ENCODE data around the gene MAPK4.

Gene MAPK4

DNA sequence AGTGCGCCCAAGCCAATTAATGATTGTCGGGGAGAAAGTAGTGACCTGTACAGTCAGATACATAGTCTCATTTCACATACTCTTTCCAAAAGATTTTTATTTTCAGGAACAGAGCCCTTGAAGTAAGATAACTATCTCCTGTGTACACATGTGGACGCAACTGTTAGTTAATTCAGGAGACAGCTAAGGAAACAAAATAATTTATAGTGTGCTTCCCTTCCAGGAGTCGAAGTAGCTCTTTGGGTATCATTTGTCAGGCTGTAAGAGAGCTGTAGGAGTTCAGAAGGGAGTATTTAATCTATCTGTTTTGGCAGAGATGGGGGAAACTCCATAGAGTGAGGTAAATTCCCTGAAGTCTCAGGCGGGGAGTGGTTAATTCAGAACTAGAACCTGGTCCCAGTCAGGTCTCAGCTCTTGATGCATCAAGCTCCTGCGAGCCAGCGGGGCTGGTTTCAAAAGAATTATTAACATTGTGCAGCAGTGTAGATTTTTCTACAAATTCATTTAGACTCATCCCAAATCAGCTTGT, 63.0 kb downstream of the MAPK4 start:
- no peak for DNase-seq (ENCODE audit: low read depth in 4 of 4, low spot score in 1 of 4)

GRCh38 chr18:50623694-50624352, 63.9 kb downstream of the MAPK4 start:
- no peak for DNase-seq (ENCODE audit: low read depth in 4 of 4, low spot score in 1 of 4)

GRCh38 chr18:50624981-50625380, 65.1 kb downstream of the MAPK4 start:
- no peak for DNase-seq (ENCODE audit: low read depth in 4 of 4, low spot score in 1 of 4)

GRCh38 chr18:50626317-50626716, 66.4 kb downstream of the MAPK4 start:
- no peak for DNase-seq (ENCODE audit: low read depth in 4 of 4, low spot score in 1 of 4)

DNA sequence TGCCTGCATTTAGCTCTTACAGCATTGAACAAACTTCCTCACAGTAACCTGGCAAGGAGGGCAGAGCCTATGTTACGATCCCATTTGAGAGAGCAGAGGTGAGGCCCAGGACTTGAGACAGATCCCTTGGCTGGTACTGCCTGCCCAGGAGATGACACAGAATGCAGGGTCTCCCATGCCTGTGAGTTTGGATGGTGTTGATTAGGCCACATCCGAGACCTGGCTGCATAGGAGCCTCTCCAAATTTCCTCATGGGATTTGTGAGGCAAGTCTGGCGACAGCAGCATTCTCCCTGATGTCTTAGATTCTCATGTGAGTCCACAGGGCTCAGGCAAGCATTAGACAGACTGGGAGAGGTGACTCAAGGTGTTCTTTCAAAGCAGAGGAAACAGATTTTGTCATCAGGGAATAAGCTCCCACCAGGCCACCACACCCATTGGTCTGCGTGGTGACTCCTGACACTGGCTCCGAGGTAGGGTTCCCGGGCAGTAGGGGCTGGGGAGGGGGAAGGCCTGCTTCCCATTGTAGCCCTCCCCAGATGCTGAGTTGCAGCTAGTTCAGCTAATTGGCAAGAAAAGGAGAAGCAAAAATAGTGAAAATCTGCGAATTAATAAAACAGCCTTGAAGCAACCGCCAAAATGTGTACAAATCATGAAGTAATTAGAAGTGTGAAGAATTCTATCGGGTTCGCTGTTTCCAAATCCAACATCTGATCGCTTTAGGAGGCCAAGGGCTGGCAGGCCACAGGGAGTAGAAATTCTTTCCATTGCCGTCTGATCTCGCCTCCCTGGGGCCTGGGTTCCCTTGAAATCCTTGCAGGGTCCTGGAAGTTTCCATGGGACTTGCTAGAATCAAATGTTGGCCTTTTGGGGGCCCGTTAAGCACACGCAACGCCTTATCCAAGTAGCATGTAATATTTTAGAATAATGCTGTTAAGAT, 68.0 kb downstream of the MAPK4 start:
- DNase-seq (ENCODE audit: low read depth in 4 of 4, low spot score in 1 of 4) = no peak

GRCh38 chr18:50628533-50628905, 68.6 kb downstream of the MAPK4 start:
- no peak for DNase-seq (ENCODE audit: low read depth in 4 of 4, low spot score in 1 of 4)

DNA sequence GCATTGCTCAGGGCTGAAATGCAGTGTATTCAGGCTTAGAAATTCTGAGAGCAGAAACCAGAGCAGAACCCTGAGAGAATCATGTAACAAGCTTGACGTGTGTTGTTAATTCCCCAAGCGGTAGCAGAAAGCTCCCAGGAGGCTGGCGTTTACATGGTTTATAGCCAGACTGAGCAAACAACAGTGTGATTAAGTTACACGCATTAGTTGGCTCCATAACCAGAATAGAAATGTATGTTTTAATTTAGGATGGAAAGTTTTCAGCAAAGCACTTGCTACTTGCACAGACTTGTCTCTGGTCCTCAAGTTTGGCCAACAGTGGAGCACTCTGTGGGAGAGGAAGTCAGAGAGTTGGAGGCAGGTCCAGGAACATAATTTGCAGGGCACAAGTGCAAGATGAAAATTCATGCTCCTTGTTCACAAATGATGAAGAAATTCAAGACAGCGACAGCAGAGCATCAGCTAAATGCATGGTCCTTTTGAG, 69.3 kb downstream of the MAPK4 start:
- no peak for DNase-seq (ENCODE audit: low read depth in 4 of 4, low spot score in 1 of 4)

GRCh38 chr18:50630895-50631294, 71.0 kb downstream of the MAPK4 start:
- DNase-seq (ENCODE audit: low read depth in 4 of 4, low spot score in 1 of 4) = no peak

GRCh38 chr18:50632895-50633515, 73.1 kb downstream of the MAPK4 start:
- DNase-seq (ENCODE audit: low read depth in 4 of 4, low spot score in 1 of 4) = no peak

- no peak for DNase-seq (ENCODE audit: low read depth in 4 of 4, low spot score in 1 of 4)
These were observed 74.1 kb downstream of the MAPK4 start for GRCh38 chr18:50633992-50634391.

DNA sequence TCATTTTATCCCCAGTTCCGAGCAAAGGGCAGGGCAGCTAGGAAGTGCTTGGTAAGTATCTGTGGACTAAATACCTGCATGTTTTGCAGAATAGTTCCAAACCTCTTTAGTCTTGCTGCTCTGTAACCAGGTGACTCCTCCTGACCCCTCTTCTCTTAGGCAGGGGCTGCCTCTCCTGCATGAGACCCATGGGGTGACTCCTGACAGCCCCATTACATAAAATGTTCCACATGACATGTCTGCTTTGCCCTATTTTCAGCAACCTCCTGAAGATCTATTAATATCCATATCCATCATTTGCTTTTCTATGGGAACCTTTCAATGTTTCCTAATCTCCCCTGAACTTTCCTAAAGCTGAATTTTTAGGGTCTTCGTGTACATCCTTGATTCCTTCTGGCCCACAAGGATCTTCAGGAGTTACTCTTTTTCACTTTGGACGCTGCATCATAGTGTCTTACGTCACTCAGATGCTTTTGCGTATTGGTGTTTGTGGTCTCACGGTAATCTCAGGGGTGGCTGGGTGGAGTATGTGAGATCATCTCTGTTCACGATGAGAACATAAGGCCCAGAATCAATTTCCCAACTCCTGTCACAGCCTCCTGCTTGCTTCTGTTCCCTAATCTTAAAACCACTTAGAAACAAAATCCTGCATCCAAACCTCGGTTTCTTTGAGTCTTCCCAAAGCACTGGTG, 76.6 kb downstream of the MAPK4 start:
- DNase-seq (ENCODE audit: low read depth in 4 of 4, low spot score in 1 of 4) = no peak

- DNase-seq (ENCODE audit: low read depth in 4 of 4, low spot score in 1 of 4) = no peak
These were observed 78.4 kb downstream of the MAPK4 start for GRCh38 chr18:50638016-50638883.

DNA sequence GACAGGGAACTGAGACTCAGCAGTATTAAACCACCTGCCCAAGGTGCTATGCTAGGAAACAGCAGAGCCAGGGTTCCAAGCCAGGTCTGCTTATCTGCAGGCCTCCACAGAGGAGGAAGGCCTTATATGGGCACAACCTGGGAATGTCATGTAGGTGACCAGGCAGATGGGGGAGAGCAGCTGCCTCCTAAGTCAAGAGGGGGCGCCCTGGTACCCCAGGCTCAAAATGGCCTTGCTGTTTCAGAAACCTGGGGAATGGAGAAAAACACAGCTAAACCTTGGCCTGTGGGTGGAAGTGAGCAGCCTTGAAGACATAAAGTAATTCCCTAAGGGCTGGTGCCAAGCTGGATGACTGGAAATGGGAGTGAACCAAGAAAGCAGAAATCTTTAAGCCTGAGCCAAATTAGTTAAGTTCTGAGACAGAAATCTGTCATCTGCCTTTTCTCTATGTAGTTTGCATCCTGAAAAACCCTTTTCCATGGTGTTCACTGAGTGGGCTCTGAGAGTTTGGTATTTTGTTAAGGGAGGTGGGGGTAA, 79.1 kb downstream of the MAPK4 start:
- DNase-seq (ENCODE audit: low read depth in 4 of 4, low spot score in 1 of 4) = no peak

- no peak for DNase-seq (ENCODE audit: low read depth in 4 of 4, low spot score in 1 of 4)
These were observed 79.8 kb downstream of the MAPK4 start for GRCh38 chr18:50639711-50640110.

- no peak for DNase-seq (ENCODE audit: low read depth in 4 of 4, low spot score in 1 of 4)
These were observed 82.6 kb downstream of the MAPK4 start for GRCh38 chr18:50642439-50642838.

- DNase-seq (ENCODE audit: low read depth in 4 of 4, low spot score in 1 of 4) = no peak
These were observed 84.3 kb downstream of the MAPK4 start for GRCh38 chr18:50644146-50644545.

DNA sequence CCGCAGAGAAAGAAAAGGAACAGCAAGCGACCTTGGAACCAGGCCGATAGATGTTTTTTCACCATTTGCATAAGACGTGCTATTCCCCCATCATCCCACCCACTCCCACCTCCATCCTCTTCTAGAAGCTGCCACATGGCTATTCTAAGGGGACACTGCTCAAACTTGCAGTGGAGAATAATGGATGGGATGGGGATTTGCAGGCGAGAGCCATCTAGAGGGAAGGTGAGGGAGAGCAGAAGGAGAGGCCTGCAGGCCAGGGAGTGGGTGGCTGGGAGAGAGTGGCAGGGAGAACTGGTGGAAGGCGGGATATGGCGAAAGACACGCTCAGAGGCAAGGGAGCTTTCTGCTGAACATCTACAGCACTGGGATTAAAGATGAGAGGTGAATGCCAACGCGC, 84.9 kb downstream of the MAPK4 start:
- DNase-seq (ENCODE audit: low read depth in 4 of 4, low spot score in 1 of 4) = no peak

GRCh38 chr18:50647237-50647636, 87.3 kb downstream of the MAPK4 start:
- no peak for DNase-seq (ENCODE audit: low read depth in 4 of 4, low spot score in 1 of 4)

DNA sequence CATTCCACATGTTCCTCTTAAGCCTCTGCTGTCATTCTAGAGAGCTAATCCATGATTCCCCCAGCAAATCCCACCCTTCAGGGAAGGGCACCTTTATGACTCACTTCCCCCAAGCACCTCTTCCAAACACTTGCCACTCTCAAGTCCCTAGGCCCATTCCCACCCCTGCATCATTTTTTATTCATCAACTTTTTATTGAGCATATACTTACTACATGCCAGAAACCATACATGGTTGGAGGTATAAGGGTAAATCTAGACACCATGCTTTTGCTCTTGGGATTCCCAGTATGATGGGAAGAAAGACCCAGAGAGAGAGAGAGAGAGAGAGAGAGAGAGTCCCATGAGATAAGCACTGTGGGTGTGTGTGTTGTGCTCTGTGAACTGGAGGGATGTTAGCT, 87.9 kb downstream of the MAPK4 start:
- no peak for DNase-seq (ENCODE audit: low read depth in 4 of 4, low spot score in 1 of 4)

DNA sequence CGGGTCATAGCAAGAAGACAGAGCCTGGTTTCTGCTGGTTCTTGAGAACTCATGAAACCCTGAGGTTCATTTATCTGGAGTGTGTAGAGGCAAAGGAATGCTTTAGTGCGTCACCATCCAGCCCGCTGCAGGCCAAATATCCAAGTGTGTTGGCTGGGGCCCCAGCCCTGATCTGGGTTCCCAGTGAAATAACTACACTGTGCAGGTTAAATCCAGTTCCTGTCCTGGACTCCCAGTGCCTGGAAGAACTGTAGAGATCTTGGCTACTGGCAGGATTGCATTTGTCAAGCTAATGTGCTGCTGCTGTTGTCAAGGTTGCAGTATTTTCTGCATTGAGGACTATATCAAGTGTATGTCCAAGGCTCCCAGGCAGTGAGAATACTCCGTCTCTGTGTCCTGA, 89.9 kb downstream of the MAPK4 start:
- no peak for DNase-seq (ENCODE audit: low read depth in 4 of 4, low spot score in 1 of 4)

Measured in stimulated activated CD4-positive, alpha-beta T cell treated with anti-CD3 and anti-CD28 coated beads, Interleukin-1b, Interleukin-23, amount 100 ng/mL, for 24 hours (primary cell).